A673 (cell line): ENCODE results near the gene UBE2E1. TPM values are rescaled to one million over a fixed set of nuclear protein-coding genes. Genes with fewer than 3 reads are reported as not detected.

Experiments used
- BruUV-seq: library from RNA; stranded (reverse); fragments of 400-500 nt; replicated peaks from 2 replicates; lab custom pipeline; 2021; lab: Mats Ljungman, UMichigan
- CTCF ChIA-PET: fragments of 300-600 bp; sonication (Branson Sonifier 250); formaldehyde crosslinking; loops from one replicate; lab custom pipeline; 2022; ENCODE audit warnings: antibody characterized with exemption; lab: Charles Lee
- POLR2A ChIA-PET: fragments of 300-600 bp; sonication (Branson Sonifier 250); formaldehyde crosslinking; loops from one replicate; lab custom pipeline; 2022; ENCODE audit warnings: antibody characterized with exemption; ENCODE audit not compliant: low non-redundant PET; lab: Charles Lee
- DNase-seq: peaks from one replicate; pipeline ENCODE4 v3.0.0-alpha.2; 2015; ENCODE audit warnings: low spot score
- H3K27ac ChIP-seq: fragments of 200-600 bp; sonication (generic); 2 replicates; pipeline ENCODE4 v1.5.1; 2016; ENCODE audit warnings: mixed run types, low read depth, mild to moderate bottlenecking, mixed read lengths, antibody characterized with exemption, low read length; ENCODE audit not compliant: poor library complexity, severe bottlenecking
- H3K27me3 ChIP-seq: fragments of 200-600 bp; sonication (generic); replicated peaks from 2 replicates; pipeline ENCODE4 v1.6.1; 2017; ENCODE audit warnings: mixed run types, low read depth, mild to moderate bottlenecking, mixed read lengths, antibody characterized with exemption, low read length; ENCODE audit not compliant: insufficient read depth, poor library complexity
- H3K36me3 ChIP-seq: fragments of 200-600 bp; sonication (generic); 2 replicates; pipeline ENCODE4 v1.6.1; 2016; ENCODE audit warnings: mixed run types, mild to moderate bottlenecking, mixed read lengths, antibody characterized with exemption, low read length; ENCODE audit not compliant: insufficient read depth, poor library complexity, severe bottlenecking
- H3K4me1 ChIP-seq: fragments of 200-600 bp; sonication (generic); 2 replicates; pipeline ENCODE4 v1.6.1; 2017; ENCODE audit warnings: mixed run types, mild to moderate bottlenecking, mixed read lengths, antibody characterized with exemption, low read length; ENCODE audit not compliant: insufficient read depth, poor library complexity, severe bottlenecking
- H3K4me3 ChIP-seq: fragments of 200-600 bp; sonication (generic); 2 replicates; pipeline ENCODE4 v1.5.1; 2016; ENCODE audit warnings: low read depth, mixed run types, mild to moderate bottlenecking, mixed read lengths, low read length; ENCODE audit not compliant: poor library complexity, severe bottlenecking
- H3K9me3 ChIP-seq: fragments of 200-600 bp; sonication (generic); 2 replicates; pipeline ENCODE4 v1.6.1; 2016; ENCODE audit warnings: mixed run types, low read depth, mild to moderate bottlenecking, mixed read lengths, antibody characterized with exemption, low read length; ENCODE audit not compliant: poor library complexity, severe bottlenecking
- EZH2 ChIP-seq: fragments of 200-600 bp; sonication (generic); IDR thresholded peaks from 2 replicates; pipeline ENCODE4 v1.6.1; 2017; ENCODE audit warnings: borderline replicate concordance, low read depth, mild to moderate bottlenecking, mixed read lengths, antibody characterized with exemption, low read length; ENCODE audit not compliant: poor library complexity, severe bottlenecking
- intact Hi-C: fragments of 100-400 bp; cut with micrococcal nuclease; formaldehyde crosslinking; loops from one replicate; pipeline ENCODE4 v1.10.0; 2022; ENCODE audit not compliant: unreplicated experiment
- total RNA-seq: library from RNA; stranded (reverse); gene quantifications from 2 replicates; pipeline ENCODE4 v1.2.3, GENCODE V29; 2021
- TF ChIP-seq, protein P1 (sequence below): fragments of 300-800, 200-600 bp; sonication (generic); conservative IDR thresholded peaks from 2 replicates; pipeline ENCODE4 v1.5.1; 2017; ENCODE audit warnings: low read depth, mild to moderate bottlenecking, antibody characterized with exemption, low read length, moderate library complexity, mixed read lengths

The UBE2E1 gene
- total RNA-seq, 1 experiment from 2014 or later, result 144 TPM

DNA sequence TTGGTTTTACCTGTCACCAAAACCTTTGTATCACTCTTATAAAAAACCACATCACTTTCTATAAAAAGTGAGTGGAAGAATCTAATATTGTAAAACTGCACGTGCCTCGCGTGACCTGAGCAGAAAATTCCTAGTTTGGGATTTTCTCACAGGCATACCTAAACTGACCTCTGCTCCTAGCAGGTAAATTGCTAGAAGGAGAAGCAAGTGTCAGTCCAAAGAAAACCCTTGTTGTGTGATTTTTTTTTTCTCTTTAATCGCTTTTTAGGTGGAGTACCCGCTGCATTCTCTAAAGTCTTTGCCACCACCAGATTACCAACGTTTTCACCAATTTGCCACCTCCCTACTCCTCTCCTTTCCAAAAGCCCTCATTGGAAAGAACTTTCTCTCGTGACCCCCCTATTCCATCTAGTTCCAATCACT lies 534 bp upstream of the UBE2E1 start:
- Histone ChIP-seq H3K27ac (peak overlapping the region; percentile 91), H3K4me3 (peak overlapping the region; percentile 91), H3K27me3 (no peaks in the 10 kb centered on the region), H3K4me1 (peaks cover 25% of the 10 kb centered on the region), H3K9me3 (no peaks in the 10 kb centered on the region), H3K36me3 (peaks cover 18% of the 10 kb centered on the region)
- POLR2A ChIA-PET, result no interaction called here
- CTCF ChIA-PET, result no interaction called here
- no peak for TF ChIP-seq EZH2
- TF ChIP-seq, protein P1, sequence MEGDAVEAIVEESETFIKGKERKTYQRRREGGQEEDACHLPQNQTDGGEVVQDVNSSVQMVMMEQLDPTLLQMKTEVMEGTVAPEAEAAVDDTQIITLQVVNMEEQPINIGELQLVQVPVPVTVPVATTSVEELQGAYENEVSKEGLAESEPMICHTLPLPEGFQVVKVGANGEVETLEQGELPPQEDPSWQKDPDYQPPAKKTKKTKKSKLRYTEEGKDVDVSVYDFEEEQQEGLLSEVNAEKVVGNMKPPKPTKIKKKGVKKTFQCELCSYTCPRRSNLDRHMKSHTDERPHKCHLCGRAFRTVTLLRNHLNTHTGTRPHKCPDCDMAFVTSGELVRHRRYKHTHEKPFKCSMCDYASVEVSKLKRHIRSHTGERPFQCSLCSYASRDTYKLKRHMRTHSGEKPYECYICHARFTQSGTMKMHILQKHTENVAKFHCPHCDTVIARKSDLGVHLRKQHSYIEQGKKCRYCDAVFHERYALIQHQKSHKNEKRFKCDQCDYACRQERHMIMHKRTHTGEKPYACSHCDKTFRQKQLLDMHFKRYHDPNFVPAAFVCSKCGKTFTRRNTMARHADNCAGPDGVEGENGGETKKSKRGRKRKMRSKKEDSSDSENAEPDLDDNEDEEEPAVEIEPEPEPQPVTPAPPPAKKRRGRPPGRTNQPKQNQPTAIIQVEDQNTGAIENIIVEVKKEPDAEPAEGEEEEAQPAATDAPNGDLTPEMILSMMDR, result no peak
- intact Hi-C loops, result no loop called here
- no peak for DNase-seq
- BruUV-seq, result no TSS peak

DNA sequence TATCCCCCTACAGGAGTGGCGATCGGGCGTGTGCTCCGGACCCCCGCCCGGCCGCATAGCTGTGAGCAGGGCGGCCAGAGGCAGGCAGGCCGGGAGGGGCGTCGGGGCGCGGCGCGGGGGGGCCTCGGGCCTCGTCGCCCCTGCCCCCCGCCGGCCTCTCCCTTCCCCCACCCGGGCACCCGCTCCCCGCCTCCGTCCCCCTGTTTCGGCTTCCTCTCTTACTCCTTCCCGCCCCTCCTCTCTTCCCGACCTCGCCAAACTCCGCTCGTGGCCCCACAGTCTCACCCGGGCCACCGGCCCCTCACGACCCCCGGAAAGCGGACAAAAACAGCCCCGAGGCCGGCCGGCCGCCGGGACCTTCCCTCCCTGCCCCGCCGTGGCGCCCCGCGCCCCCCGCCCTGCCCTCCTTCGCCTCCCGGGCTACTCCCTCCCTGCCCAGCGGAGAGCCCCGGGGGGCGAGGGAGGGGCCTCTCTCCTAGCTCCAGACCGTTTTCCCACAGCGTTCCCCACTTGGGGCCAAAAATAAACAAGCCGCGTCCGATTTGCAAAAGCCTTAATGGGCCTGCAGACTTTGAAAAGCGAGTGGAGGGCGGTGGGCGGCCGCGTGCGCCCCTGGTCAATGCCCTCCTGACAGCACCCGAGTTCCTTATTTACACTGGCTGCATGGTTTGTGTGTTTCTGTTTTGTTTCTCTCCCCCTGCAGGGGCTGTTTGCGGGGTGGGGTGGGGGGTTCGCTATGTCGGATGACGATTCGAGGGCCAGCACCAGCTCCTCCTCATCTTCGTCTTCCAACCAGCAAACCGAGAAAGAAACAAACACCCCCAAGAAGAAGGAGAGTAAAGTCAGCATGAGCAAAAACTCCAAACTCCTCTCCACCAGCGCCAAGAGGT lies 1.0 kb downstream of the UBE2E1 start:
- TF ChIP-seq EZH2, result no peak
- Histone ChIP-seq H3K4me1 (peaks cover 25% of the 10 kb centered on the region), H3K27ac (peak overlapping the region; percentile 91), H3K9me3 (no peaks in the 10 kb centered on the region), H3K4me3 (peak overlapping the region; percentile 91), H3K27me3 (no peaks in the 10 kb centered on the region), H3K36me3 (peaks cover 18% of the 10 kb centered on the region)
- DNase-seq, result peak; percentile 67
- intact Hi-C loops, result no loop called here
- BruUV-seq, result no TSS peak
- ChIA-PET CTCF (interaction anchor here (0.7 kb wide), 1 partner anchor 50 kb away, joined by 5 read pairs; no protein-coding TSS in a partner anchor), POLR2A (interaction anchor here (0.7 kb wide), 1 partner anchor 27 kb away, joined by 3 read pairs; no protein-coding TSS in a partner anchor)

DNA sequence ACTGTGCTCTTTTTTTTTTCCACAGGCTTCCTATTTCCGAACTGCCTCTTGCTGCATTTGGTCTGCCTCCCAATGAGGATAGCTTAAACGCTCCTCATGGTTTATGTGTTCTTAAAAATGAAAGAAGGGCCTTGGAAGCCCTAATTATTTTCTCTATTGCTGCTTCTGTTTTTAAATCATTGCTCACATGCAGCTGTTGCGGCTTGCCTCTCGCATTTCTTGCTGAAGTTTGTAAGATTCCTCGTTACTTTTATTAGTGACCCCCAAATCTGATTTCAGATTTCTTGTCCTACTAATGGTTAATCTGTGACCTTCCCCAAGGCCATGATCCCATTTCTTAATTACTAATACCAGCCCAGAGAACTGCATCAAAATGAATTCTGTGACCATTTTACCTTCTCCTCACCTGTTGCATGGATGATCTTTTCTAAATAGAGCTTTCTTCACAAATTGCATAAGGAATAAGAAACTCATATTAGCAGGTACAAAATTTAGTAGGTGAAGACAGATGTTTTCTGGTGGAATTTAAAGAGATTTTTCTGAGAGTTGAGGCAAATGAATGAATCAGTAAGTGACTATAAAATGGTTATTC lies 1.8 kb downstream of the UBE2E1 start:
- ChIA-PET CTCF (no interaction called here), POLR2A (interaction anchor here (0.7 kb wide), 1 partner anchor 27 kb away, joined by 3 read pairs; no protein-coding TSS in a partner anchor)
- no peaks in the 10 kb centered on the region for H3K27me3 ChIP-seq
- no peaks in the 10 kb centered on the region for H3K9me3 ChIP-seq
- DNase-seq, result no peak
- intact Hi-C loops, result no loop called here
- peaks cover 18% of the 10 kb centered on the region for H3K36me3 ChIP-seq
- peaks cover 25% of the 10 kb centered on the region for H3K4me1 ChIP-seq
- TF ChIP-seq, protein P1, result no peak
- no peak for TF ChIP-seq EZH2
- H3K27ac ChIP-seq, result peak overlapping the region; percentile 91
- BruUV-seq, result TSS peak; percentile 38
- peak overlapping the region; percentile 91 for H3K4me3 ChIP-seq
